Kidney (tissue), 14 donors: ENCODE measurements around the gene CEP131. TPM values are rescaled to one million over a fixed set of nuclear protein-coding genes. Genes with fewer than 3 reads are reported as not detected.
"Not testable (repeated sequence)": the region's sequence is repeated elsewhere in the genome, so short reads cannot be mapped to it uniquely, and the experiment has no call there.

Source experiments
- DNase-seq, 5 donors: peaks; one replicate each; pipeline ENCODE4 v3.0.0-alpha.2; 2013 to 2020
- FAIRE-seq: peaks from 2 replicates; lab custom pipeline; 2012; peaks lifted over from hg19 to GRCh38; lab: Jason Lieb, UNC
- H3K27ac ChIP-seq, 2 donors: one replicate each; pipeline ENCODE4 v1.7.0; 2013; ENCODE audit warnings: low read depth in 2 of 2, low read length in 2 of 2, inconsistent platforms in 1 of 2
- H3K27me3 ChIP-seq: one replicate; pipeline ENCODE4 v1.7.1; 2013; ENCODE audit warnings: low read length, inconsistent platforms; ENCODE audit not compliant: control insufficient read depth, insufficient read depth
- H3K36me3 ChIP-seq, 3 donors: one replicate each; pipeline versions ENCODE4 v1.7.0 to v1.7.1; 2013; ENCODE audit warnings: low read length in 3 of 3, control low read depth in 1 of 3, inconsistent platforms in 1 of 3; ENCODE audit not compliant: insufficient read depth in 3 of 3, control insufficient read depth in 2 of 3
- H3K4me1 ChIP-seq, 3 donors: one replicate each; pipeline versions ENCODE4 v1.7.0 to v1.7.1; 2013; ENCODE audit warnings: low read length in 3 of 3, inconsistent platforms in 1 of 3, low read depth in 1 of 3; ENCODE audit not compliant: control insufficient read depth in 2 of 3, insufficient read depth in 2 of 3
- H3K4me3 ChIP-seq, 3 donors: one replicate each; pipeline versions ENCODE4 v1.7.0 to v1.8.1; 2013; ENCODE audit warnings: low read length in 3 of 3, control low read depth in 1 of 3, inconsistent platforms in 1 of 3
- H3K9ac ChIP-seq, 3 donors: one replicate each; pipeline versions ENCODE4 v1.7.0 to v1.7.1; 2013; ENCODE audit warnings: low read length in 3 of 3, control low read depth in 1 of 3, inconsistent platforms in 1 of 3
- H3K9me3 ChIP-seq, 3 donors: one replicate each; pipeline versions ENCODE4 v1.7.0 to v1.7.1; 2013; ENCODE audit warnings: low read length in 3 of 3, control low read depth in 1 of 3, inconsistent platforms in 1 of 3; ENCODE audit not compliant: control insufficient read depth in 2 of 3, insufficient read depth in 1 of 3
- intact Hi-C: fragments of 100-400 bp; cut with DNase I; formaldehyde crosslinking; loops from one replicate; pipeline ENCODE4 v1.11.1; 2022
- polyA plus RNA-seq: library from polyadenylated mRNA; stranded (reverse); fragments of 350-450 nt; fragmentation: Illumina TruSeq; extraction: RNeasy Lipid Tissue Mini Kit (QIAGEN cat#74804); gene quantifications from one replicate; pipeline ENCODE4 v1.2.3, GENCODE V29; 2014; ENCODE audit warnings: low read depth, low replicate concordance; ENCODE audit not compliant: insufficient read depth
- total RNA-seq: library from RNA; stranded (reverse); fragmentation: NEBNext Ultra II Directional; extraction: Animal tissue kit (Norgen Biotek cat#: 25700); gene quantifications from one replicate; pipeline ENCODE4 v1.2.1, GENCODE V29; 2021
- TF ChIP-seq, protein P1 (sequence below): IDR thresholded peaks from 3 replicates; pipeline ENCODE4 v1.5.1; 2012; ENCODE audit warnings: mild to moderate bottlenecking, moderate library complexity, borderline replicate concordance; ENCODE audit not compliant: insufficient read depth; ENCODE audit errors: extremely low read depth
- donor health status: control.
- donor health status: control.
- donor health status: control.
- donor health status: control.
- donor health status: control.
- donor health status: DM: yes; HTN: yes; CAD: no.
- donor health status: Normal renal cell carcinoma (clear cell type).

Gene CEP131
- total and polyA plus RNA-seq, 2 donors from 2014 or later = 6.9 to 7.5 TPM

DNA sequence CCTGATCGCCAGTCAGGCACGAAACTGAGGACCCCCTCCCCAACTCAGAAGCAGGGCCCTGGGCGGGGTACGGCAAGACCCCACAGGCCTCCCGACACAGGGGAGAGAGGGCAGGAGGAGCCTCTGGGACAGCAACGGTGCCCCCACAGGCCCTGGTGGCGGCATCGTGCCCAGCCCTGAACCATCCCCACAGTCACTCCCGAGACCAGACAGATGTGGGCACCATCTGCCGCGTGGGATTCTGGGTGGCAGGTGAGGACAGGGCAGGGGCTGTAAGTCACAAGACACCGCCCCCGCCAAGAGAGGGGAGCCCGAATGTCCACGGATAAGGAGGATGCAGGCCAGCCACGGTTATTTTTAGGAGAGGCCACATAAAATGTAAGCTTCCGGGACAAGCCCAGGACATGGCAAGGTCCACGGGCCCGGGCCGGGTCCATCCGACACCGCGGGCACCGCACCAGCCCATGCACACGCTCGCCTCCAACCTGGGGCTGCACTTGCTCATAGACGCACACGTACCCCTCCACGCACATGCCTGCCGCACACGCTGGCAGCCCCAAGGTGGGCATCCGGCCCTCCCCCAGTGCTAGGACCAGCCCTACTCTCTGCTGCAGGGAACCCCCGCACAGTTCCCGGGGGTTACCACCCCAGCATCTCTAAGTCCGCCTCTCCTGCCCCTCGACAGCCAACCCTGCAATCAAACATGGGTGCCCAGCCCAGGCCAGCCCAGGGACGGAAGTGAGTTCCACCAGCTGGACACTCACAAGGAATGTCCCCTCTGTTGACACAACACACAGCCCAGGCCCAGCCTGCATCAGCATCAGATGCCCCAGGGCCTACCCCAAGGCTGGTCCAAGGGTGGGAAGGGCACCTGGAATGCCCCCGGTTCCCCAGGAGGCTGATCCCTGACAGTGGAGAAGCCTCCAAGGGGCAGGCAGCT is 65.6 kb downstream of the CEP131 start:
- Histone ChIP-seq H3K4me1 (no peaks in the 10 kb centered on the region), H3K27me3 (no peaks in the 10 kb centered on the region), H3K36me3 (no peaks in the 10 kb centered on the region), H3K4me3 (no peak overlapping the region), H3K9ac (no peak overlapping the region), H3K9me3 (no peaks in the 10 kb centered on the region), H3K27ac (no peak overlapping the region)
- FAIRE-seq (no peak), DNase-seq (peak in 1 of 5 donors; percentile 56)
- TF ChIP-seq, protein P1, sequence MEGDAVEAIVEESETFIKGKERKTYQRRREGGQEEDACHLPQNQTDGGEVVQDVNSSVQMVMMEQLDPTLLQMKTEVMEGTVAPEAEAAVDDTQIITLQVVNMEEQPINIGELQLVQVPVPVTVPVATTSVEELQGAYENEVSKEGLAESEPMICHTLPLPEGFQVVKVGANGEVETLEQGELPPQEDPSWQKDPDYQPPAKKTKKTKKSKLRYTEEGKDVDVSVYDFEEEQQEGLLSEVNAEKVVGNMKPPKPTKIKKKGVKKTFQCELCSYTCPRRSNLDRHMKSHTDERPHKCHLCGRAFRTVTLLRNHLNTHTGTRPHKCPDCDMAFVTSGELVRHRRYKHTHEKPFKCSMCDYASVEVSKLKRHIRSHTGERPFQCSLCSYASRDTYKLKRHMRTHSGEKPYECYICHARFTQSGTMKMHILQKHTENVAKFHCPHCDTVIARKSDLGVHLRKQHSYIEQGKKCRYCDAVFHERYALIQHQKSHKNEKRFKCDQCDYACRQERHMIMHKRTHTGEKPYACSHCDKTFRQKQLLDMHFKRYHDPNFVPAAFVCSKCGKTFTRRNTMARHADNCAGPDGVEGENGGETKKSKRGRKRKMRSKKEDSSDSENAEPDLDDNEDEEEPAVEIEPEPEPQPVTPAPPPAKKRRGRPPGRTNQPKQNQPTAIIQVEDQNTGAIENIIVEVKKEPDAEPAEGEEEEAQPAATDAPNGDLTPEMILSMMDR = no peak
- intact Hi-C loops = no loop called here

DNA sequence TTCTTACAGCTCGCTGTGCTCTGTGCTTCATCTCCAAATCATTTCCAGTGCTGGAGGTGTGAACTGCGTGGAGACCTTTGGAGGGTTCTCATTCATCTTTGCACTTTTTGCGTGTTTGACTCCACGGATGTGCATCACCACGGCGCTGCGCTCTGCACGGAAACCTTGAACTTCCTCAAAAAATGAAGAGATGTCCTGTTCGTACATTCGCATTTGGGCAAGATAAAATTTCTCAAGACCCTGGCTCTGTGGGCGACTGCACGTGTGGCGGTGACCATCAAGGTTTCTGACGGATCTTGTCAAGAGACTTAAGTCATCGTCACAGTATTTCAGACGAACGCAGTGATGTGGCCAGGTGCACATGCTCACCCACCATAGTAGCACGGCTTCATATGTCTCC is 67.8 kb downstream of the CEP131 start:
- no peaks in the 10 kb centered on the region for H3K36me3 ChIP-seq
- no peak overlapping the region for H3K9ac ChIP-seq
- no peaks in the 10 kb centered on the region for H3K4me1 ChIP-seq
- DNase-seq = peak in 1 of 5 donors; percentile 28
- H3K4me3 ChIP-seq = no peak overlapping the region
- H3K27ac ChIP-seq = no peak overlapping the region
- no peaks in the 10 kb centered on the region for H3K27me3 ChIP-seq
- TF ChIP-seq, protein P1 = no peak
- no peaks in the 10 kb centered on the region for H3K9me3 ChIP-seq
- FAIRE-seq = no peak
- intact Hi-C loops = no loop called here

DNA sequence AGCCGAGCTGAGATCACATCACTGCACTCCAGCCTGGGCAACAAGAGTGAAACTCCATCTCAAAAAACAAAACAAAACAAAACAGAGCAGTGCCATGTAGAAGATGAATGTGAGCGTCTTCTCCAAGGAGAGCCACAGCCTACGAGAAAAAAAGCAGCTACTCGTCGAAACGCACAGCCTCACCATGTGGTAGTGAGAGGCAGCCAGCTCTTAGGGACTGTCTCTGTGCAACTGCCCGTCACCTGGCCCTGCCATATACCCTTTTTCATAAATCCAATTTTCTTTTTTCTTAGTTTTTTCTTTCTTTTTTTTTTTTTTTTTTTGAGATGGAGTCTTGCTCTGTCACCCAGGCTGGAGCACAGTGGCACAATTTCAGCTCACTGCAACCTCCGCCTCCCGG is 68.7 kb downstream of the CEP131 start:
- H3K36me3 ChIP-seq, H3K9me3 ChIP-seq, H3K9ac ChIP-seq, intact Hi-C loops, H3K4me1 ChIP-seq, H3K4me3 ChIP-seq, FAIRE-seq, H3K27ac ChIP-seq, H3K27me3 ChIP-seq: not testable (repeated sequence)
- peak in 1 of 5 donors; percentile 7 for DNase-seq

DNA sequence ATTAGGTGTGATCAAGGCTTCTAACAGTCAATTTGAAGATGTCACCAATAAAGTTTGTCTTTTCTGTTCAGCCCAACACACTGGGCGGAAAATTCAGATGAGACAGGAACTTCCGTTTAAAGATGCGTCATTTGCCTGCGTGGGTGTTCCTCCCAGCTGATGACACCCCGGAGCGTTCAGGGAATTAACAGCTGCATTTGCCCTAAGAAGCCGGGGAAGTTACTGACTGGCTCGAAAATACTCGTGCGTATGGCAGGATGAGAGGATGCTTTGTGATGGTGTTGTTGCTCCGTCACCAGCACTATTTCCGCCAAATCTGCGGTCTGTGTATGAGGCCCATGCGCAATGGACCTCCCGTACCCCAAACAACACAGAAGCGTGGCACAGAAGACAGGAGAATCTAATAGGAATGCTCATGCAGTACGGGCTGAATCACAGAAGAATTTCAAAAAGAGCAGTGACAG is 69.4 kb downstream of the CEP131 start:
- FAIRE-seq (no peak), DNase-seq (peak in 1 of 5 donors; percentile 26)
- Histone ChIP-seq H3K27ac (no peak overlapping the region), H3K9ac (no peak overlapping the region), H3K4me3 (no peak overlapping the region), H3K27me3 (no peaks in the 10 kb centered on the region), H3K4me1 (no peaks in the 10 kb centered on the region), H3K9me3 (no peaks in the 10 kb centered on the region), H3K36me3 (no peaks in the 10 kb centered on the region)
- intact Hi-C loops = no loop called here
- TF ChIP-seq, protein P1 = no peak
